Uterine smooth muscle cell (primary cell): Measurements from ENCODE around the gene FAM110A. TPM values are rescaled to one million over a fixed set of nuclear protein-coding genes. Genes with fewer than 3 reads are reported as not detected.

ENCODE experiments used
- total RNA-seq: library from RNA; depleted of rRNA; stranded (reverse); fragments of >200 nt; gene quantifications from 2 replicates; pipeline ENCODE4 v1.2.3, GENCODE V29; 2014

FAM110A gene
- 4.9 and 6.4 TPM in 2 replicates for total RNA-seq

GRCh38 chr20:833450-834150, at the start of gene FAM110A:
Gene FAM110A, plus strand, starts transcription at chr20:833715. Its CDS starts 11,090 bp downstream, at chr20:844805.

Other genes starting within 250 kb of the FAM110A start
- not detected in 2 replicates for gene TCF15, start 223.4 kb upstream of the FAM110A start, total RNA-seq
- 108 and 112 TPM in 2 replicates for gene SRXN1, start 180.5 kb upstream of the FAM110A start, total RNA-seq
- gene SCRT2, start 157.9 kb upstream of the FAM110A start, total RNA-seq = not detected in 2 replicates
- 0.12 TPM in 1 of 2 replicates, not detected in the other for gene SLC52A3, start 65.2 kb upstream of the FAM110A start, total RNA-seq
- not detected in 2 replicates for gene ANGPT4, start 82.6 kb downstream of the FAM110A start, total RNA-seq
- not detected in 2 replicates for gene RSPO4, start 168.6 kb downstream of the FAM110A start, total RNA-seq